GM12878 (cell line): ENCODE data around the gene CSF3. TPM values are rescaled to one million over a fixed set of nuclear protein-coding genes. Genes with fewer than 3 reads are reported as not detected.

Experiments
- ATAC-seq: fragments of 200-7000 bp; cut with Tn5 transposase; 3 replicates; pipeline ENCODE4 v1.9.1; 2020; ENCODE audit warnings: mild to moderate bottlenecking, moderate library complexity
- BruUV-seq: library from RNA; stranded (reverse); fragments of 400-500 nt; replicated peaks from 2 replicates; lab custom pipeline; 2021; lab: Mats Ljungman, UMichigan
- CTCF ChIA-PET: fragments of 300-600 bp; sonication (Branson Sonifier 250); formaldehyde crosslinking; extraction: SDS; loops from one replicate; lab custom pipeline; 2021; ENCODE audit warnings: inconsistent platforms; lab: Yijun Ruan, JAX
- POLR2A ChIA-PET: fragments of 350-600 bp; formaldehyde crosslinking; extraction: SDS; loops from one replicate; lab custom pipeline; 2021; ENCODE audit warnings: inconsistent platforms; lab: Charles Lee
- RAD21 ChIA-PET: fragments of 300-600 bp; sonication (Branson Sonifier 250); formaldehyde crosslinking; loops from one replicate; lab custom pipeline; 2023; ENCODE audit warnings: antibody characterized with exemption; ENCODE audit not compliant: unreplicated experiment; lab: Charles Lee
- SMC1A ChIA-PET: fragments of 300-600 bp; sonication (Branson Sonifier 250); formaldehyde crosslinking; loops from one replicate; lab custom pipeline; 2023; ENCODE audit not compliant: unreplicated experiment, uncharacterized antibody; lab: Charles Lee
- DNase-seq: peaks from one replicate; pipeline ENCODE4 v3.0.0-alpha.2; 2011; ENCODE audit warnings: low read depth, low spot score
- FAIRE-seq: peaks from 3 replicates; lab custom pipeline; 2011; peaks lifted over from hg19 to GRCh38; lab: Jason Lieb, UNC
- H2AFZ ChIP-seq: 2 replicates; pipeline ENCODE4 v1.6.0; 2011; ENCODE audit warnings: low read depth, low read length, control low read depth; ENCODE audit not compliant: control insufficient read depth
- H3K27ac ChIP-seq: 2 replicates; pipeline ENCODE4 v1.5.1; 2011; ENCODE audit warnings: control low read depth; ENCODE audit not compliant: control insufficient read depth, insufficient read depth
- H3K27me3 ChIP-seq, 2 experiments: replicated peaks in 1 of 2; 2 replicates each; pipeline versions ENCODE4 v1.6.0 to v1.6.1; 2011; ENCODE audit warnings: low read length in 1 of 2; ENCODE audit not compliant: control insufficient read depth in 2 of 2, insufficient read depth in 2 of 2
- H3K36me3 ChIP-seq, 2 experiments: 2 replicates each; pipeline ENCODE4 v1.5.1; 2011; ENCODE audit warnings: low read length in 1 of 2; ENCODE audit not compliant: control insufficient read depth in 2 of 2, insufficient read depth in 2 of 2
- H3K4me1 ChIP-seq: 2 replicates; pipeline ENCODE4 v1.6.1; 2011; ENCODE audit warnings: mild to moderate bottlenecking, low read length, moderate library complexity, mixed read lengths; ENCODE audit not compliant: control insufficient read depth, insufficient read depth
- H3K4me2 ChIP-seq: 2 replicates; pipeline ENCODE4 v1.6.0; 2011; ENCODE audit warnings: control low read depth; ENCODE audit not compliant: control insufficient read depth, insufficient read depth
- H3K4me3 ChIP-seq: fragments of 200-600 bp; sonication (generic); 2 replicates; pipeline ENCODE4 v1.5.1; 2016
- H3K79me2 ChIP-seq: 2 replicates; pipeline ENCODE4 v1.6.0; 2011; ENCODE audit warnings: low read length; ENCODE audit not compliant: control insufficient read depth, insufficient read depth
- H3K9ac ChIP-seq: 2 replicates; pipeline ENCODE4 v1.8.0; 2011; ENCODE audit warnings: low read length, control low read depth, mixed read lengths; ENCODE audit not compliant: control insufficient read depth, insufficient read depth
- H3K9me3 ChIP-seq: replicated peaks from 3 replicates; pipeline ENCODE4 v1.5.1; 2011; ENCODE audit warnings: mild to moderate bottlenecking, low read length; ENCODE audit not compliant: control insufficient read depth, insufficient read depth
- H4K20me1 ChIP-seq: 2 replicates; pipeline ENCODE4 v1.6.0; 2011; ENCODE audit not compliant: control insufficient read depth, insufficient read depth
- ATF7 ChIP-seq: fragments of 450-650 bp; IDR thresholded peaks from 2 replicates; pipeline ENCODE4 v1.6.1; 2016; ENCODE audit warnings: low read depth, mild to moderate bottlenecking
- BCL3 ChIP-seq: IDR thresholded peaks from 2 replicates; pipeline ENCODE4 v1.6.1; 2011; ENCODE audit warnings: borderline replicate concordance, low read depth, mild to moderate bottlenecking, moderate library complexity, low read length; ENCODE audit not compliant: insufficient read depth, poor library complexity, severe bottlenecking
- CREM ChIP-seq: IDR thresholded peaks from 2 replicates; pipeline ENCODE4 v1.6.1; 2014; ENCODE audit warnings: antibody characterized with exemption, low read depth
- DPF2 ChIP-seq: fragments of 450-650 bp; IDR thresholded peaks from 2 replicates; pipeline ENCODE4 v1.6.1; 2017; ENCODE audit warnings: mild to moderate bottlenecking
- HSF1 ChIP-seq: fragments of 150-350 bp; IDR thresholded peaks from 2 replicates; pipeline ENCODE4 v1.6.1; 2014; ENCODE audit warnings: mild to moderate bottlenecking, low read depth, low read length
- IKZF1 ChIP-seq: fragments of 450-650 bp; conservative IDR thresholded peaks from 2 replicates; pipeline ENCODE4 v1.6.1; 2017; ENCODE audit warnings: antibody characterized with exemption, mild to moderate bottlenecking
- LARP7 ChIP-seq: fragments of 450-650 bp; IDR thresholded peaks from 2 replicates; pipeline ENCODE4 v1.6.1; 2017; ENCODE audit warnings: mild to moderate bottlenecking
- MAX ChIP-seq: IDR thresholded peaks from 2 replicates; pipeline ENCODE4 v1.6.1; 2012; ENCODE audit warnings: low read depth, low read length, improper control_type of control experiment
- MLLT1 ChIP-seq: fragments of 450-650 bp; IDR thresholded peaks from 2 replicates; pipeline ENCODE4 v1.6.1; 2016; ENCODE audit warnings: mild to moderate bottlenecking
- MTA2 ChIP-seq: fragments of 450-650 bp; IDR thresholded peaks from 2 replicates; pipeline ENCODE4 v1.6.1; 2016; ENCODE audit warnings: low read depth, mild to moderate bottlenecking, moderate library complexity
- MTA3 ChIP-seq: IDR thresholded peaks from 2 replicates; pipeline ENCODE4 v1.6.1; 2012; ENCODE audit warnings: low read length, inconsistent platforms, borderline replicate concordance
- NFIC ChIP-seq: IDR thresholded peaks from 2 replicates; pipeline ENCODE4 v1.6.1; 2012; ENCODE audit warnings: low read depth, mild to moderate bottlenecking, inconsistent platforms, low read length, moderate library complexity
- NFXL1 ChIP-seq: fragments of 450-650 bp; IDR thresholded peaks from 2 replicates; pipeline ENCODE4 v1.6.1; 2017; ENCODE audit warnings: antibody characterized with exemption, mild to moderate bottlenecking, borderline replicate concordance
- NR2C1 ChIP-seq: fragments of 450-650 bp; IDR thresholded peaks from 2 replicates; pipeline ENCODE4 v1.6.1; 2017; ENCODE audit warnings: antibody characterized with exemption, mild to moderate bottlenecking, moderate library complexity
- PBX3 ChIP-seq: IDR thresholded peaks from 2 replicates; pipeline ENCODE4 v1.6.1; 2011; ENCODE audit warnings: mild to moderate bottlenecking, low read depth, low read length, moderate library complexity; ENCODE audit not compliant: insufficient replicate concordance
- PML ChIP-seq: IDR thresholded peaks from 2 replicates; pipeline ENCODE4 v1.6.1; 2012; ENCODE audit warnings: low read length, inconsistent platforms
- SMAD5 ChIP-seq: IDR thresholded peaks from 2 replicates; pipeline ENCODE4 v1.6.1; 2016; ENCODE audit warnings: antibody characterized with exemption, low read depth
- YY1 ChIP-seq: IDR thresholded peaks from 2 replicates; pipeline ENCODE4 v1.6.1; 2011; ENCODE audit warnings: low read depth, mild to moderate bottlenecking, low read length
- whole genome bisulfite sequencing: methylation state at CpG from one replicate; pipeline ENCODE4 v1.1.6; 2016; ENCODE audit warnings: low lambda C conversion rate; ENCODE audit not compliant: insufficient replicate concordance, insufficient coverage; ENCODE audit errors: missing lambda C conversion rate; 5-methylcytosine and 5-hydroxymethylcytosine counted together
- in situ Hi-C: fragments of 300-500 bp; cut with MboI; formaldehyde crosslinking; loops from 9 replicates; pipeline ENCODE4 v1.14.3; 2018; ENCODE audit warnings: mixed read lengths
- intact Hi-C: fragments of 100-400 bp; cut with micrococcal nuclease; formaldehyde crosslinking; loops from one replicate; pipeline ENCODE4 v1.14.2; 2022; ENCODE audit not compliant: unreplicated experiment
- polyA plus RNA-seq, 11 experiments: library from polyadenylated mRNA; depleted of rRNA in 4 of 11; unstranded in 6 of 11; stranded (reverse) in 5 of 11; fragments of >200 nt; fragmentation: Nextera tagmentation in 4 of 11; fragmentation: Illumina TruSeq in 1 of 11; extraction: Ambion mirVana in 4 of 11; extraction: Trizol in 1 of 11; gene quantifications; 1 replicate in 1 of 11; 2 replicates in 10 of 11; pipeline versions ENCODE4 v1.2.1 to v1.2.3, GENCODE V29; 2011 to 2016; ENCODE audit warnings: inconsistent platforms in 2 of 11, missing spikeins in 2 of 11, low read depth in 1 of 11
- total RNA-seq, 4 experiments: library from RNA; depleted of rRNA in 3 of 4; stranded (reverse); fragments of >200 nt in 3 of 4; fragmentation: Illumina TruSeq in 1 of 4; extraction: Trizol in 1 of 4; gene quantifications; 2 replicates each; pipeline versions ENCODE4 v1.2.1 to v1.2.3, GENCODE V29; 2013 to 2021

The CSF3 gene
- total and polyA plus RNA-seq, 10 of the 15 experiments (the other 5 are each of a cell fraction or from before 2014, with no cell fraction given), result 0.09 to 0.28 (median 0.12) TPM; not detected in 5

- Histone ChIP-seq H3K9ac (peak overlapping the region; percentile 40; the same call in 1 of the 2 replicates), H3K27ac (no peak overlapping the region), H3K9me3 (no peaks in the 10 kb centered on the region), H3K4me2 (peak overlapping the region; percentile 98), H2AFZ (peak overlapping the region; percentile 88), H4K20me1 (no peaks in the 10 kb centered on the region), H3K27me3 (peaks cover 10 to 11% of the 10 kb centered on the region in 2 experiments; a peak in 3 of 4 replicates), H3K4me3 (peak overlapping the region; percentile 93), H3K36me3 (no peaks in the 10 kb centered on the region), H3K79me2 (no peaks in the 10 kb centered on the region), H3K4me1 (peaks cover 7% of the 10 kb centered on the region)
- CTCF ChIA-PET, result interaction anchor here (1.3 to 15.2 kb wide), 8 partner anchors 8 to 48 kb away, joined by 3 to 142 read pairs (median 9); partner anchors contain the start of gene MED24
- no peak for TF ChIP-seq MAX
- TF ChIP-seq LARP7, result peak; percentile 34; the same call in 1 of the 2 replicates
- TF ChIP-seq SMAD5, result no peak
- TF ChIP-seq NR2C1, result no peak
- no peak for TF ChIP-seq PBX3
- 0 out of 2 replicates have a peak, but pooled peaks have one; percentile 32 for TF ChIP-seq DPF2
- TF ChIP-seq CREM, result no peak
- no peak for TF ChIP-seq MLLT1
- TF ChIP-seq BCL3, result no peak
- TF ChIP-seq HSF1, result no peak
- TF ChIP-seq PML, result no peak
- TF ChIP-seq MTA3, result no peak
- TF ChIP-seq ATF7, result no peak
- TF ChIP-seq IKZF1, result peak; percentile 38
- no peak for TF ChIP-seq NFXL1
- no peak for TF ChIP-seq MTA2
- TF ChIP-seq NFIC, result no peak
- peak; percentile 4; the same call in 1 of the 2 replicates for TF ChIP-seq YY1
- SMC1A ChIA-PET, result interaction anchor here (1.1 to 4.4 kb wide), 4 partner anchors 12 to 50 kb away, joined by 3 to 19 read pairs (median 8); no protein-coding TSS in a partner anchor
- DNase-seq (no peak), ATAC-seq (peak; percentile 70), FAIRE-seq (no peak)
- POLR2A ChIA-PET, result interaction anchor here (1.3 to 3.4 kb wide), 2 partner anchors 9 to 23 kb away, joined by 4 to 14 read pairs; partner anchors contain the start of gene MED24
- WGBS, result under 1% methylated on average over 29 of the region's 42 CpGs
- intact Hi-C loops, result loop anchor here (10.0 kb wide), 1 partner anchor 102 kb away; no protein-coding TSS in a partner anchor
- RAD21 ChIA-PET, result interaction anchor here (1.2 to 5.1 kb wide), 3 partner anchors 11 to 49 kb away, joined by 6 to 42 read pairs (median 15); no protein-coding TSS in a partner anchor
- no TSS peak for BruUV-seq
- in situ Hi-C loops, result no loop called here
These were observed 48.0 kb downstream of the CSF3 start for GRCh38 chr17:40063187-40063771.
